Nephron progenitor cell (in vitro differentiated cells): Measurements from ENCODE around the gene TRPV2.

ENCODE experiments used
- DNase-seq: peaks from one replicate; pipeline ENCODE4 v3.0.0; 2021
- H3K27ac Mint-ChIP-seq: 2 replicates; pipeline ENCODE4 v1.8.0; 2021; ENCODE audit warnings: mild to moderate bottlenecking, moderate library complexity, mixed read lengths
- H3K27me3 Mint-ChIP-seq: 2 replicates; pipeline ENCODE4 v1.8.0; 2021; ENCODE audit warnings: mild to moderate bottlenecking, low read depth, mixed read lengths; ENCODE audit not compliant: poor library complexity
- H3K36me3 Mint-ChIP-seq: 2 replicates; pipeline ENCODE4 v1.8.0; 2021; ENCODE audit warnings: low read depth, mixed read lengths
- H3K4me1 Mint-ChIP-seq: 2 replicates; pipeline ENCODE4 v1.8.0; 2021; ENCODE audit warnings: mixed read lengths
- H3K4me3 Mint-ChIP-seq: 2 replicates; pipeline ENCODE4 v1.8.0; 2021; ENCODE audit warnings: mild to moderate bottlenecking, moderate library complexity, mixed read lengths
- H3K9me3 Mint-ChIP-seq: 2 replicates; pipeline ENCODE4 v1.8.0; 2021; ENCODE audit warnings: mild to moderate bottlenecking, moderate library complexity, mixed read lengths
- TF ChIP-seq, protein P1 (sequence below): fragments of 200-600 bp; sonication (generic); IDR thresholded peaks from 2 replicates; pipeline ENCODE4 v1.5.0; 2021; ENCODE audit warnings: antibody characterized with exemption

The TRPV2 gene, protein sequence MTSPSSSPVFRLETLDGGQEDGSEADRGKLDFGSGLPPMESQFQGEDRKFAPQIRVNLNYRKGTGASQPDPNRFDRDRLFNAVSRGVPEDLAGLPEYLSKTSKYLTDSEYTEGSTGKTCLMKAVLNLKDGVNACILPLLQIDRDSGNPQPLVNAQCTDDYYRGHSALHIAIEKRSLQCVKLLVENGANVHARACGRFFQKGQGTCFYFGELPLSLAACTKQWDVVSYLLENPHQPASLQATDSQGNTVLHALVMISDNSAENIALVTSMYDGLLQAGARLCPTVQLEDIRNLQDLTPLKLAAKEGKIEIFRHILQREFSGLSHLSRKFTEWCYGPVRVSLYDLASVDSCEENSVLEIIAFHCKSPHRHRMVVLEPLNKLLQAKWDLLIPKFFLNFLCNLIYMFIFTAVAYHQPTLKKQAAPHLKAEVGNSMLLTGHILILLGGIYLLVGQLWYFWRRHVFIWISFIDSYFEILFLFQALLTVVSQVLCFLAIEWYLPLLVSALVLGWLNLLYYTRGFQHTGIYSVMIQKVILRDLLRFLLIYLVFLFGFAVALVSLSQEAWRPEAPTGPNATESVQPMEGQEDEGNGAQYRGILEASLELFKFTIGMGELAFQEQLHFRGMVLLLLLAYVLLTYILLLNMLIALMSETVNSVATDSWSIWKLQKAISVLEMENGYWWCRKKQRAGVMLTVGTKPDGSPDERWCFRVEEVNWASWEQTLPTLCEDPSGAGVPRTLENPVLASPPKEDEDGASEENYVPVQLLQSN

DNA sequence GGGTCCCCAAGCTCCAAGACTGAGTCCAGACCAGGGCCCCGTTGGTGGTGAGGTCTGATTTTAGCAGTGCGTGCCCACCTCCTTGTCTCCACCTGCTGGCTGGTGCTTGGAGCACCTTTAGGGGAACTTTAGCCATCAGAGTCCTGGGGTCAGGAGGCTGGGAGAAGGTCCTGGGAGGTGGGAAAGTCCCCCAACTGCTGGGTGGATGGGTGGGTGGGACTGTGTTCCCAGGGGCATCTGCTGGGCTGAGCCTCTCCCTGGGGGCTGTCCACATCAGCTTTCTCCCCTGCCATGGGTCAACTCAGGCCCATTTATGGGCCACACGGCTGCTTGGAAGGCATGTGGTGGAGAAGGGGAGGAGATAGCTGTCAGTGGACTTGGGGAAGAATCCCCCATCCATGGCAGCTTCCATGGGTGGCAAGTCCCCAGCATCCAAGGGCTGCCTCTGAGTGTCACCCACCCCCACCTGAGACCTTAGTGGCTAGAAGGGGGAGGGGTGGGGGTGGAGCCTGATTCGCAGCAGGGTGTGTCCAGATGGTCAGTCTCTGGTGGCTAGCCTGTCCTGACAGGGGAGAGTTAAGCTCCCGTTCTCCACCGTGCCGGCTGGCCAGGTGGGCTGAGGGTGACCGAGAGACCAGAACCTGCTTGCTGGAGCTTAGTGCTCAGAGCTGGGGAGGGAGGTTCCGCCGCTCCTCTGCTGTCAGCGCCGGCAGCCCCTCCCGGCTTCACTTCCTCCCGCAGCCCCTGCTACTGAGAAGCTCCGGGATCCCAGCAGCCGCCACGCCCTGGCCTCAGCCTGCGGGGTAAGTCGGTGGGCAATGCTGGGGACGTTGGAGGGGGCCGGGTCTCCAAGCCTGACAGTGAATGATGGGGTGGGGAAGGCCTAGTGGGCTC, at the start of gene TRPV2:
TRPV2 (plus strand) TSS at position 541 of the 894 bp plus-strand sequence. CDS start 2,098 bp downstream, outside the sequence.
- Mint-ChIP-seq H3K27ac (no peak within 1 kb of the TSS), H3K4me3 (peak within 1 kb of the TSS; percentile 52), H3K27me3 (peaks cover 6% of the 10 kb centered on the region), H3K36me3 (no peaks in the 10 kb centered on the region), H3K9me3 (no peaks in the 10 kb centered on the region), H3K4me1 (peaks cover 46% of the 10 kb centered on the region)
- peak; percentile 33 for DNase-seq
- TF ChIP-seq, protein P1, sequence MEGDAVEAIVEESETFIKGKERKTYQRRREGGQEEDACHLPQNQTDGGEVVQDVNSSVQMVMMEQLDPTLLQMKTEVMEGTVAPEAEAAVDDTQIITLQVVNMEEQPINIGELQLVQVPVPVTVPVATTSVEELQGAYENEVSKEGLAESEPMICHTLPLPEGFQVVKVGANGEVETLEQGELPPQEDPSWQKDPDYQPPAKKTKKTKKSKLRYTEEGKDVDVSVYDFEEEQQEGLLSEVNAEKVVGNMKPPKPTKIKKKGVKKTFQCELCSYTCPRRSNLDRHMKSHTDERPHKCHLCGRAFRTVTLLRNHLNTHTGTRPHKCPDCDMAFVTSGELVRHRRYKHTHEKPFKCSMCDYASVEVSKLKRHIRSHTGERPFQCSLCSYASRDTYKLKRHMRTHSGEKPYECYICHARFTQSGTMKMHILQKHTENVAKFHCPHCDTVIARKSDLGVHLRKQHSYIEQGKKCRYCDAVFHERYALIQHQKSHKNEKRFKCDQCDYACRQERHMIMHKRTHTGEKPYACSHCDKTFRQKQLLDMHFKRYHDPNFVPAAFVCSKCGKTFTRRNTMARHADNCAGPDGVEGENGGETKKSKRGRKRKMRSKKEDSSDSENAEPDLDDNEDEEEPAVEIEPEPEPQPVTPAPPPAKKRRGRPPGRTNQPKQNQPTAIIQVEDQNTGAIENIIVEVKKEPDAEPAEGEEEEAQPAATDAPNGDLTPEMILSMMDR = no peak

DNA sequence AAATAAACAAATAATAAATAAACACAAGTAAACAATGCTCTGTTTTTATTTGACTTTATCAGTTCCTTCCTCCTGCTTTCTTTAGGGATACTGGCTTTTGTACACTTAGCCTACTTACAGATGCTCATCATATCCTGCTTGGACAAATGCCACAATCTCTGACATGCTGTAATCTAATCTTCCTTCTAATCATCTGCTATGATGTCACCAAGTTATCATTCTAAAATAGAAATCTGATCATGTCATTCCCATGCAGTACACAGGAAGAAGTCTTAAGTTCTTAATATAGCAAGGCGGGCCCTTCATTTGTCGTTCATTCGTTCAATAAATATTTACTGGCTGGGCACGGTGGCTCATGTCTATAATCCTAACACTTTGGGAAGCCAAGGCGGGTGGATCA, 43.6 kb upstream of the TRPV2 start:
- TF ChIP-seq, protein P1 = no peak
- DNase-seq = no peak
- no peak overlapping the region for H3K27ac Mint-ChIP-seq
- H3K36me3 Mint-ChIP-seq = no peaks in the 10 kb centered on the region
- no peaks in the 10 kb centered on the region for H3K9me3 Mint-ChIP-seq
- H3K4me3 Mint-ChIP-seq = no peak overlapping the region
- peaks cover 12% of the 10 kb centered on the region for H3K27me3 Mint-ChIP-seq
- no peaks in the 10 kb centered on the region for H3K4me1 Mint-ChIP-seq

DNA sequence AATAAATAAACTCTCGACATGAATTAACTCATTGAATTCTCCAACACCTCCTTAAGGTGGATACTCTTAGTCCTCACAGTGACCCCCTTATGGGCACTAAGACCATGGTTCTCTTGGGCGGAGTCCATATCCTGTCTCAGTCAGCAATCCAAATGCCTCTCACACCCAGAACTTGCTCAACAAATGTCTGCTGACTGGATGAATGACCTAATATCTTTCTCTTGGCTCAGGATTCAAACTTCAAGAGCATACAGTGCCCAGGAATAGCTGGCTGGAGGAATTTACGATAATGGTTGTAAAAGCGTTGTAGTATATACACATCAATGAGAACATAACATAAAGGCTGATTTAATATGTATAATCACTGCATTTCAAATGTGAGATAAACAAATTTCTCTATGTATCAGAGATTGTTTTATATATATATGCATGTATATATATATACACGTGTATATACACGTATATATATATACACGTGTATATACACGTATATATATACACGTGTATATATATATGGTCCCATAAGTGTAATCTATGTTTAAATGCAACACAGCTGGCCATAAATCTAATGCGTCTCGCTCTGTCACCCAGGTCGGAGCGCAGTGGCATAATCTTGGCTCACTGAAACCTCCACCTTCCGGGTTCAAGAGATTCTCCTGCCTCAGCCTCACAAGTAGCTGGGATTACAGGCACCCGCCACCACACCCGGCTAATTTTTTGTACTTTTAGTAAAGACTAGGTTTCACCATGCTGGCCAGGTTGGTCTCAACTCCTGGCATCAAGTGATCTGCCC, 41.0 kb upstream of the TRPV2 start:
- Mint-ChIP-seq H3K4me3 (no peak overlapping the region), H3K27ac (no peak overlapping the region), H3K4me1 (no peaks in the 10 kb centered on the region), H3K27me3 (peaks cover 15% of the 10 kb centered on the region), H3K36me3 (no peaks in the 10 kb centered on the region), H3K9me3 (peaks cover 4% of the 10 kb centered on the region)
- no peak for DNase-seq
- TF ChIP-seq, protein P1 = no peak

DNA sequence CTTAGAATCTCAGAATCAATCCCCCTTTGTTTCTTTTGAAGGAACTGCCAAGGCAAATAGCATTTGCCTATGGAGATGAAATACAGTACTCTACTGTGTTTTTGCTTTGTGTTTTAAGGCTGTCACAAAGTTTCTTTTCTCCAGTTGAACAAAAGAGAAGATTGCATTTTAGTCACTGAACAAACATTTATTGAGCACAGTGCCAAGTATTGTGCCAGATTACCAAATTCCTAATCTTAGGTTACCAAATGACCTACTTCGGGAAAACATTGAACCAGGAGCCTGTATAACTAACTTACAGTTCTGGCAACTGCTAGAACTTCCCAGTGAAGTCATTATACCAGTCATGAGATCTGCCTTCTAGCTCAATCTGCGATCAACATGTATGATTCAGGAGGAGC, 37.4 kb upstream of the TRPV2 start:
- Mint-ChIP-seq H3K9me3 (peaks cover 11% of the 10 kb centered on the region), H3K36me3 (peaks cover 20% of the 10 kb centered on the region), H3K4me3 (no peak overlapping the region), H3K4me1 (peaks cover 25% of the 10 kb centered on the region), H3K27ac (no peak overlapping the region), H3K27me3 (peaks cover 12% of the 10 kb centered on the region)
- TF ChIP-seq, protein P1 = no peak
- DNase-seq = no peak

DNA sequence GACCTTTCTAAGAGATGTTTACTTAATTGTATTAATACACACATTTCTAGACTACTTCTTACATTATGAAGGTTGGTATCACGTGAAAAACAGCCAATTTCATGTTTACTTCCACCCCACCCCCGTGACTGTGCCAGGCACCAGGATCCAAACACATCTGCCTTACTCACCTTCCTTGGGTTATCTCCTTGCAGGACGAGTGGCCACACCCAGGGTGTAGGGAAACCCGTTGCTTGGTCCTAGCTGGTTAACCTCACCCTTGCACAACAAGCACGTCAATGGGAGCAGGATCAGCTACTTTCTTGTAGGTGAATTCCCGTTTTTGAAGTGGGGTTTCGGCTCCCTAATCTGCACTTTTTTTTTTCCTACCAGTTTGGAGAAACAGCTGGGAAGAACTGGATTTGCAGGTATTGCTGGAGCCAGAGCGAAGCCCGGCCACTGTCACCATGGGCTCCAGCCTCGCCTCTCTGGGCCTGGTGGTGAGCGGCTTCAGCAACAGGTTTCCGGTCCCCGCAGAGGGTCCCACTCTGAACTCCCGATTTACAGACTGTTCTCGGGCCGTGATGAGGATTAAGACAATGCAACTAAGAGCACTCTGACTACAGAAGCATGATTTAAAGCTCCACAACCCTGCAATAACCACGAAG, 36.6 kb upstream of the TRPV2 start:
- Mint-ChIP-seq H3K27ac (peak overlapping the region; percentile 25), H3K36me3 (peaks cover 28% of the 10 kb centered on the region), H3K4me3 (no peak overlapping the region), H3K9me3 (peaks cover 11% of the 10 kb centered on the region), H3K4me1 (peaks cover 33% of the 10 kb centered on the region), H3K27me3 (peaks cover 8% of the 10 kb centered on the region)
- TF ChIP-seq, protein P1 = no peak
- no peak for DNase-seq
